ENCODE data around the gene RTP5. TPM values are rescaled to one million over a fixed set of nuclear protein-coding genes. Genes with fewer than 3 reads are reported as not detected.

RTP5 gene
- total RNA-seq, 1 experiment from 2014 or later = not detected

- no peak for DNase-seq (ENCODE audit: low read depth)
Observed at GRCh38 chr2:241857572-241858121, 11.9 kb upstream of the RTP5 start.

GRCh38 chr2:241858206-241859016, 11.1 kb upstream of the RTP5 start, which contains the start of gene PDCD1:
TSS of gene PDCD1 (minus strand) at chr2:241858894. CDS start at chr2:241858838, 56 bp downstream.
- no peak for DNase-seq (ENCODE audit: low read depth)

GRCh38 chr2:241859017-241859435, 10.5 kb upstream of the RTP5 start:
- DNase-seq (ENCODE audit: low read depth) = no peak

GRCh38 chr2:241859436-241860183, 9.9 kb upstream of the RTP5 start:
- no peak for DNase-seq (ENCODE audit: low read depth)

- no peak for DNase-seq (ENCODE audit: low read depth)
Observed at GRCh38 chr2:241860184-241861078, 9.1 kb upstream of the RTP5 start.

GRCh38 chr2:241861264-241861663, 8.3 kb upstream of the RTP5 start:
- DNase-seq (ENCODE audit: low read depth) = no peak

- no peak for DNase-seq (ENCODE audit: low read depth)
Observed at GRCh38 chr2:241862093-241862492, 7.4 kb upstream of the RTP5 start.

GRCh38 chr2:241862775-241863535, 6.6 kb upstream of the RTP5 start:
- DNase-seq (ENCODE audit: low read depth) = peak; percentile 25

GRCh38 chr2:241863536-241863954, 6.0 kb upstream of the RTP5 start:
- DNase-seq (ENCODE audit: low read depth) = peak; percentile 60

GRCh38 chr2:241864168-241864849, 5.2 kb upstream of the RTP5 start:
- DNase-seq (ENCODE audit: low read depth) = no peak

GRCh38 chr2:241864850-241865213, 4.7 kb upstream of the RTP5 start:
- no peak for DNase-seq (ENCODE audit: low read depth)

- DNase-seq (ENCODE audit: low read depth) = no peak
Observed at GRCh38 chr2:241865416-241865956, 4.0 kb upstream of the RTP5 start.

- peak; percentile 39 for DNase-seq (ENCODE audit: low read depth)
Observed at GRCh38 chr2:241865957-241866789, 3.4 kb upstream of the RTP5 start.

- no peak for DNase-seq (ENCODE audit: low read depth)
Observed at GRCh38 chr2:241866790-241867645, 2.5 kb upstream of the RTP5 start.

GRCh38 chr2:241867776-241868420, 1.6 kb upstream of the RTP5 start:
- no peak for DNase-seq (ENCODE audit: low read depth)

- DNase-seq (ENCODE audit: low read depth) = no peak
Observed at GRCh38 chr2:241868661-241869081, 858 bp upstream of the RTP5 start.

- DNase-seq (ENCODE audit: low read depth) = no peak
Observed at GRCh38 chr2:241870081-241870541, 582 bp downstream of the RTP5 start.

All from Daoy (cell line).